ENCODE data around the gene PSMB9.
"Not testable (repeated sequence)": the region's sequence is repeated elsewhere in the genome, so short reads cannot be mapped to it uniquely, and the experiment has no call there.

PSMB9 gene

DNA sequence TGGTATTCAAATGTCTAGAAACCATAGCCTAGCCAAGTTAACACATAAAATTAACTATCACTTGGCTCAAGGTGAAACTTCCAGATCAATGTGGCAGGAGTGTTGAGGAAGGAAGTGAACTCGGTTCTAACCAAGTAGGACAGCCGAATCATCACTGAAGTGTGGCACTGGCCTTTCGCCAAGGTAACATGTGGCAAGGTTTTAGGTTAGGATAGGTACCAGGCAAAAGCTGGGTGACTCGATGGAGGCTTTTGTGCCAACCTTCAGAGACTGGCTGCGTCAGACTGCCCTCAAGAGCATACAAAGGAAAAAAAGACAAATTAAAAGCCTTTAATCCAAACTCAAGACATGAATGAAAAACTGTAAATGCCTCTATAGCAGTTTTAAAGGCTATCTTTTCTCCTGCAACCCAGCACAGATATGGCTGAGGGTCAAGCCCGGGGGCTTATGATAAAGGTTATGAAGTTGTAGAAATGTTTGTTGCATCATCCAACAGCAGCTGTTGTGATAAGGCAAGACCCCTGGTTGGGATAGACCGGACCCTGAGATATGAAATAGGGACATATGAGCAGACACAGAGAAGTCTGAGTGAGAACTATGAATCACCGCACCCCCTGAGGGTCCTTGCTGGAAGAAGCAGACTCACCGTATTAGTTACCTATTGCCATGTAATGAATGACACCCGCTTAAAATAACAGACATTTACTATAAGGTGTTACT is 11.9 kb downstream of the PSMB9 start:
- no peak for DNase-seq

DNA sequence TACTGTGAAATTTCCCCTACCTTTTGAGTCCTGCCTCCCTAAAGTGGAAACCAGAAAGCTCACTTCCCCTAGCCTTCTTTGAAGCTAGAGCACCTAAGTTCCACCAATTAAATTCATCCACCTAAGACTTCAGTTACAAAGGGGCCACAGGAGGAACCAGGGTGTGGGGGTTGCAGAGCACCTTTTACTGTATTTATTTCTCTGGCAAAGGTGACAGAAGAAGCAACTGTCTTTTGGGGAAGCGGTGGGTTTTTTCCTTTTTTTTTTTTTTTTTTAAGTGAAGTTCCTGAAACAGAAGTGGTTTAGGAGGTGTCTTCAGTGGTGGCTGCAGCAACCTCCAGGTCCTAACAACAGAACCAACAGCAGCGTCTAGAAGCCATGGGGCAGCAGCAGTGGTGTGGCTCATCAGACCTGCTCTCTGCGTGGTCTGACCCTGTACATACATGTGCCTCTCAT is 13.1 kb downstream of the PSMB9 start:
- no peak for DNase-seq

DNA sequence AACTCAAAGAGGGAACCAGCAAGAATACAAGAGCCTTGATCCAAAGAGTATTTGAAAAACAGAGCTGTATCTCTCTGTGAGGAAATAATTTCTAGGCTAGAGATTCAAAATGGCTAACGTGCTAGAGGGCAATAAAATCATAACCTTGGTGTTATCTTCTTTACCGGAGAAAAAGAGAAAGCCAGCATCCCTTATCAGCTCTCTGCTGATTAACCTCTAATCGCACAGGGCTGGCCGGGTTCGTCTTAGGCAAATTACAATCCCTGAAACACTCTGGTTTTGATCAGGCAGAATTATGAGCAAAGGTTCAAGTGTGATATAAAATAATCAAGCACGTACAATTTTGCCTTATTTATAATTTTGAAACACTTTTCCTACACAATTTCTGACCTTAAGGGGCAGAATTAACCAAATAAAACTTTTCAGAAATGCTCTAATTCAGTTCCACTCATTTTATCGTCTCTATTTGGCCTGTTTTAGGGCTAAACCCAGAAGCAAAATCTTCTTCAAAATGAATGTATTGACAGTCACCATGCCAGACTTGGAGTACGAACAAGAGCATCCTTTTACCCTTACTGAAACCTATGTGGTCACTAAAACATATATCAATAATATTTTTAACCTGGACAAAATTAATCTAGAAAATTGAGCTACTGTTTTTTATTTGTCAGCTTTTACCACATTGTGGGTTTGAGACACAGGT is 13.7 kb downstream of the PSMB9 start:
- DNase-seq: no peak

DNA sequence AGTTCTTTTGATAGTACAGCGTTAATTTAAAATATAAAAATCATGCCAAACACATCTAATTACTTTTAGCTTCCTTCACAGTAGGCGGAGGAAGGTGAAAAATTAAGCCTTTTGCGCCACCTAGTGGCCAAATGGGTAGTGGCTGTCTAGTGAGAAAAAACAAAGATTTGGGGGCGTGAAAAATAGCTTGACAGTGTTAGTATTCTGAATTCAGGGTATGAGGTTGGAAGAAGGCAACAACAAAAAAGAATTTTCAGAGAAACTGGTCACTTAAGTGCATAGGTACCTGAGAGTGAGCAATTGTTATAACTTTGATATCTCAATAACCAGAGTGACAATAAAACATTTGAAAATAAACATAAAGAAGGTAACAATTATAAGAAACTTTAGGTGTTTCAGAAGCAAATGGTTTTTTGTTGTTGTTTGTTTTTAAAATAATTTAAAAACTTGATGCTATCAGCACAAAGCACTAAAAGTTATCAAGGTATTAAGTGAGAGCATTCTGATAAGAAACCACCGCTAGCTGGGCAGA is 14.3 kb downstream of the PSMB9 start:
- peak; percentile 73 for DNase-seq

DNA sequence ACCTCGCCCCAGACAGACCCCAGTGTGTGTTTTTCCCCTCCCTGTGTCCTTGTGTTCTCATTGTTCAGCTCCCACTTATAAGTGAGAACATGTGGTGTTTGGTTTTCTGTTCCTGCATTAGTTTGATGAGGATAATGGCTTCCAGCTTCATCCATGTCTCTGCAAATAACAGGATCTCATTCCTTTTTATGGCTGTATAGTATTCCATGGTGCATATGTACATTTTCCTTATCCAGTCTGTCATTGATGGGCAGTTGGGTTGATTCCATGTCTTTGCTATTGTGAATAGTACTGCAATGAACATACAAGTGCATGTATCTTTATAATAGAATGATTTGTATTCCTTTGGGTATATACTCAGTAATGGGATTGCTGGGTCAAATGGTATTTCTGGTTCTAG is 20.0 kb downstream of the PSMB9 start:
- not testable (repeated sequence) for DNase-seq

DNA sequence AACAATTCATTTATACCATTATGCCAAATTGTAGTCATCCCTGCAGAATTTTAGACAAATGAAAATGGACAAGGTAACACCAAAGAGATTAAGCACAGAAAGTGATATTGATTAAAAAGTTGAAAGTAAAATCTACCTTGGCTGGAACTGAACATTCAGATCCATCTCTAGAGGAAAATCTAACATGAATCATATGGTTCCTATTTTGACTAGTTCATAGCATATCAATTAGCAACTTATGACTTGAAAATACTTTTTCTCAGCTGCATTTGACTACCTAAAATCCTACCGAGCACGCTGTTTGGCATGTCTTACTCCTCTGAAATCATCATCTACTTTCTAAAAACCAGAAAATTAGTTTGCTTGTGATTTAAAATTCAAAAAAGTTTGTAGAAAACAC is 22.6 kb downstream of the PSMB9 start:
- no peak for DNase-seq

DNA sequence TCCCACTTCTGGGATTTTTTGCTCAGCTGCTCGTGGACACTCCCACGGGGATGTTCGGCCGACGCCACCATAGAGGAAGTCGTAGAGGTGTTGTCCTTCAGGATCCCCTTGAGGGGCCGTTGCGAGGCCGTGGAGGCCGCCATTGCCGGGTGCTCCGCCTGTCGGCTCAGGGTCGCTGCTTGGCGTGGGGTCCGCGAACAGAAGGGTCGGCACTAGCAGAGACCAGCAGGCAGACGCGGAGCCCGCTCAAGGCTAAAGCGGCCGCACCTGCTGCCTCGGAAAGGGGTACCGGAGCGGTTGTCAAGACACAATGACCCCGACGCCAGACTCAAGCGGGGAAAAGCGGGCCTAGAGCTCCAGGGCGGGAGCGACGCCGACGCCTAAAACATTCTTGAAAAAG is 25.7 kb downstream of the PSMB9 start:
- DNase-seq: no peak

DNA sequence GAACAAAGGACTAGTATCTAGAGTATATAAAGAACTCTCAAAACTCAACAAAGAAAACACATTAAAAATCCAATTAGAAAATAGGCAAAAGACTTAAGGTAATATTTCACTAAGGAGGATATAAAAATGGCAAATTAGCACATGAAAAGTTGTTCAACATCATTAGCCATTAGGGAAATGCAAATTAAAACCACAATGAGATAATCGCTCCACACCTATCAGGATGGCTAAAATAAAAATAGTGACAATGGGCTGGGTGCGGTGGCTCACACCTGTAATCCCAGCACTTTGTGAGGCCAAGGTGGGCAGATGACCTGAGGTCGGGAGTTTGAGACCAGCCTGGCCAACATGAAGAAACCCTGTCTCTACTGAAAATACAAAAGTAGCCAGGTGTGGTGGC is 27.0 kb downstream of the PSMB9 start:
- DNase-seq: not testable (repeated sequence)

DNA sequence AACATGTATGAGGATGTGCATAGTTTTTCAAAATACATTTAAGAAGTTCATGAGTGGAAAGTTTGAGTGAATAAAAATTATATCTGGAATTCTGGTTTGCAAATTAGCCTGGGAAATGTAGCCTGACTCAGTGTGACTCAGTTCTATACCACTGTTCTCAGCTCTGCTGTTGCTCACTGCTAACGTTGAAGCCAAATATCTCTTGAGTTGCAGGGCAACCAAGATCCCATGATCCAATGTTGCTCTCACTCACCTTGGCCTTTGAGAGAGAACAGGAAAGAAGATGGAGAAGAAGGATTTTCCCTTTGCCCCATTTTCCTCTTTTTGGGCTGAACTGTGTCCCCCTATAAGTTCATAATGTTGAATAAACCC is 28.9 kb downstream of the PSMB9 start:
- DNase-seq: no peak

DNA sequence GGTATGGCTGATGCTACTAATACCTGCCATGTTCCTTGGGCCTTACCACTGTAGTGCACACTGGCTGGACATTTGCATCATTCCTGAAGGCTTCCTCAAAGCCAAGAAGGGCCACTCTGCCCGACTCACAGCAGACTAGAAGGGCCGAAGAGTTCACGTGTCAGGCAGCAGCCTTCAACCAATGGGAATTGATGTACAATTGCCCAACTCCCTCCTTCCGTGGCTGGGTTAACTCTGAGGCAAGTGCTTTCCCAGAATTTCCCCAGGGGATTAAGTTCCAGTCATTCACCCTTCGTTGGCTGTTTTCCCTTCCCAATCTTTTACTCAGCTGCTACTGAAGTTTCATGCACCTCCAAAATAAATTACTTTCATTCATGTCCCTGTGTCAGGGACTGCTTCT is 29.8 kb downstream of the PSMB9 start:
- no peak for DNase-seq

DNA sequence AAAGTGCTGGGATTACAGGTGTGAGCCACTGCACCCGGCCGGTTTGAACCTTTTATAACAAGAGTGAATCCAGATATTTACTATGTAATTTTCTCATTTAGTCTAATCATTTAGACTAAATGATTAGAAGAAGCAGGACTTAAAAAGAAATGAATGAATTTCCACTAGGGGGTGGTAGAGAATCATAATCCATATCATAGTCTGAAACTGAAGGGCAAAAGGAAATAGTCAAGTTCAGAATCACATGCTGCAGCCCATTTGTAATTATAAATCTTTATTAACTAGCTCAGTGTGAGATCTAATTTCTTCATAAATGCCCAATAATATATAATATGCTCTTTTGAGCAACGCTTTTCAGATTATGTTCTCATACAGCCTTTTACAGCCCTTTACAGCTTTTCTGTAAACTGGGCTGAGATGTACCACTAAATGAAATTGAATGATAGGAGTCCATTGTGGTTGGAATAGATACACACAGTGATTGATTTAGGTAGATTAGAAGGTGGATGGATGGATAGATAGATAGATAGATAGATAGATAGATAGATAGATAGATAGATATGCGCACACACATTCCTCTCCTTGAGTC is 31.8 kb downstream of the PSMB9 start:
- no peak for DNase-seq

DNA sequence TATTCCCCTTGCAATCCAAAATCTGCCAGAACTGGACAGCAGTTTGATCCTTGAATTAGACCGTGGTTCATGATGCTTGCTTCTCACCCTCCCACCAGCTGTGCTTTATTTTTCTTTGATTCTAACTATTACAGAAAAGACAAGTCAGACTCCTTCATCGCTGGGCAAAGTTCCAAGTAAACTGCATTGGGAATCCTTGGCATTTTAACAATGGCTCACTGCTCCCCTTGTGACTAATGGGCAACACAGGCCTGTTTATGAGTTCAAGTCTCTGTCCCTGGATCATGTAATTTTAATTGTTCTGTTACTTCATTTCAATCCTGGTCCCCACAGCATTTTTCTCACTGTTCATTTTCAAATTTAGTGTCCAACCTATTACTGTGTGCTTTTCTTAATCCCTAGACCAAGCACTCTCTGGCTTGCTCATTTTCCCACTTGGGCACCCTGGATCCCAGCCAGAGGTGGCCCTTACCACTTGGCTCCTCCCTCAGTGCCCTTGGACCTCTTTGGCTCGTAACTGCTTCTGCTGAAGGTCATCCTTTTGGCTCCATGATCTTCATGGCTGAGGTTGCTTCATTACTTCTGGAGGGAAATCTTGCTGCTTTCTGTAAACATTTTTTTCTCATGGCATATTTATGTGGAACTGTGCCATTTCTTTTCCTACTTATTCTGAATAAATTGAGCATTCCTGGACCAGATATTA is 32.8 kb downstream of the PSMB9 start:
- DNase-seq: no peak

DNA sequence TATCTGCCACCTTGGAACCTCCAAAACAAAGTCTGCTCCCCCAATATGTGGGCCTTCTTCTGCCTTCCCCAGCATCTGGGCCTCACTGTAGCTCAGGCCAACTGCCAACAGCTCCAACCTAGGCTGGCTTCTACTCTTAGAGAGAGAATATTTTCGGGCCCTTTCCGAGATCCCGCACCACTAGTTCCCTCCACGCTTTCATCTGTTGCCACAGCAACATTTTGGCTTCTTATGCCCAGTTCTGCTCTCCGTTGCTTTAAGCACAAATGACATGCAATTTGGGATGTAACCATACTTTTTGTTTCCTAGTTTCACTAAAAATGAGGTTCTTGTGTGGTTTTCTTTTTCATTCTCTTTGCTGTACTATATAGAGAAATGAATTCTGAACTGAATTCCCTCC is 33.6 kb downstream of the PSMB9 start:
- DNase-seq: no peak

DNA sequence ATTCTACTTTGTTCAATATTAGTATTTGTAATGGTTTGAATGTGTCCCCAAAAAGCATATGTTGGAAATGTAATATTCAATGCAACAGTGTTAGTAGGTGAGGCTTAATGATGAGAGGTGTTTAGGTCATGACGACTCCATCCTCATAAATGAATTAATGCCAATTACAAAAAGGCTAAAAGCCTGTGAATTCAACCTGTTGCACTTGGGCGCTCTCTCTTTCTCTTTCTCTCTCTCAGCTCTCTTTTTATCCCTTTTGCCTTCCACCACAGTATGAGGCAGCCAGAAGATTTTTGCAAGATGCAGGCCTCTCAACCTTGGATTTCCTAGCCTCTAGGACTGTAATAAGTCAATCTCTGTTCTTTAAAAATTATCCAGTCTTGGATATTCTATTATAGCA is 34.6 kb downstream of the PSMB9 start:
- no peak for DNase-seq

DNA sequence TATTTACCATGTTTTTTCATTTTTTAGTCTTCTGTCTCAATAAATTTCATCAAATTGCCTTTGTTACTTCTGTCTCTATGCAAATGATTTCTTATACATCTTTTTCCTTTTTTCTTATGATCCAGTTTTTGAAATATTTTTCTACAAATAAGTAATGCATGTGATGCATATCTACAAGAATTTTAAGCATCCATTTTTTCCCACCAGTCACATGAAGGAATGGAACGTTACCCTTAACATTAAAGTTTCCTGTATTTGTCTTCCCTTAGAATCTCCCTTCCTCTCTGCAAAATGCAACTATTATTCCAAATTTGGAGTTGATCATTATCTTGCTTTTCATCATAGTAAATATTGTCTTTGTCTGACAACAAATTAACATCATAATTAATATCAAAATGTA is 35.5 kb downstream of the PSMB9 start:
- DNase-seq: no peak

DNA sequence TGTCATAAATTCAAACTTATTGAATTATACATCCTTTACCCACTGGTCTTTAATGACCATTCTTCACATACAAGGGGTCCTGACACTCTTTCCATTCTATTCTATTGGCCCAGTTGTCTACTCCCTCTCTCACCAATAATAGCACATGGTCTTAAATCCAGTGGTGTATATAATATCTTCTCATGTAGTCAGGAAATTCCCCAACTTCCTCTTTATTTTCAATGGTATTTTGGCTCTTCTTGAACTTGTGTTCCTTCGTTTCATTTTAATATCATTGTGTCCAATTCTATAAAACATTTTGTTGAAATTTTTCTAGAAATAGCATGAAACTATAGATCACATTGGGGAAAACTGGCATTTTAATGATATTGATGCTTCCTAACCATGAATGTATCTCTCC is 36.8 kb downstream of the PSMB9 start:
- no peak for DNase-seq

DNA sequence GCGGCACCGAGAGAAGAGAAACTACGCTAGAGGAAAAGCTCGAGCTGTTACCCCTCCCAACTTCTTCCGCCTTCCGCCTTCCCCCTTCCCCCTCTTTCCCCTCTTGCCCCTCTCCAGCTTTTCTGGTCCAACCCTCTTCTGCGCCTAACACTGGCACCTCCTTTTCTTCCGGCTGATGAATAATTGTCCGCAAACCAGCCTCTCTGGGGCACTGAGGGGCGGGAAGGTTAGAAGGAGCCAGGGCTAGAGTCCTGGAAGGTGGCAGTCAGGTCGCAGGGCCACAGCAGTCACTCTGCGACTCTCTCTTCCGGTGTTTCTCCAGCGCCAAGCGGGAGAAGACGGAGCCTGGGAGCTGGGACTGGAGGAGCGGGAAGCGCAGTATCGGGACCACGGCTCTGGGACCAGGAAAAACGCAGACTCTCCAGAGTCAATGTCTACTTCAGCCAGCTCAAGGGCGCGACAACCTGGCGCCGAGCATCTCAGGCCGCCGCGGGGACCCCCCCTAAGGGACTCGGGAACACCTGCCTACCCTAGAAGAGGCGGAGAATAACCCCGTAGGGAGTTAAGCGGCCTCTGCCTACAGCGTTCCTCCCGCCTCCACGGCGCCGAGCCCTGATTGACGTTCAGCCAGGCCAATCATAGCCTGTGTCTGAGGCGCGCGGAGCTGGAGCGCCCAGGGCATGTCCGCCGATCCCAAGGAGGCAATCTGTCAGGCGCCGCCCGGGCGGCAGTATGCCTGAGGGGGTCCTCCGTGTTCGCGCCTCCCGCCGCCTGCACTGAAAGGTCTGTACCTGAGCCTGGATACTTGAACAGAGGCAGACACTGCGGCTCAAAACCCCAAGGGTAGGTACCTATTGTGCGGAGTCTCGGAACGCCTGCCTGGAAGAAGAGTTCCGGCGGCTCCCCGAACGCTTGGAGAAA is 40.4 kb downstream of the PSMB9 start:
- DNase-seq: peak; percentile 97

DNA sequence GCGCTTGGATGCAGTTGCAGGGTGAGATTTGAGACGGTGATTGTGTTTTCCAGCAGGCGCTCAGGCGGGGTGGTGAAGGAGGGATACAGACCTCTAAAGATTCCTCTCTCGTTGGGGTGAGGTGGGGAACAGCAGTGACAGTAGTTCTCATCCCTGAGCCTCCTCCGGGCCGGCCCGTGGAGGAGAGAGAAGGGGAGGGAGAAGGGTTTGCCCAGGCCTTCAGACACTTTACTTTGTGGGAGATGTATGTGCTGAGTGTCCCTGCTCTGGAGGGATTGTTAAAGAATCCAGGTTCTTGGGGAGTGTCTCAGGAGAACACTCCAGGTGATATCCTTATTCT is 41.0 kb downstream of the PSMB9 start:
- DNase-seq: no peak

DNA sequence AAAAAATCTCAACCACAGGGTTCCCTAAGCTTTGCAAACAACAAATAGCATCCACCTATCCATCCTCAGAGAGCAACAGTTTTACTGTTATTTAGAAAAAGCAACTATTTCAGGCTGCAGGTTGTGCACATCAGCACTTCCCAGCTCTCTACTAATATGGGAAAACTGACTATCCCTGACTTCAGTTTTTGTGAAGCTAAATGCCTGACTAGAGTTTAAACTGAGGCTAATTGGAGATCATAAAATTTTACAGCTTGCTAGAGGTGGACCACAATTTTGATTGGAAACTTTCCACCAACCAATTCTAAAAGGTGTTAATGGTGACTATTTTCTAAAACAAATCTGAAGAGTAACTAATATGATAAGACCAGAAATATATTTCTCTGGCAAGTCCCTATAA is 50.0 kb downstream of the PSMB9 start:
- no peak for DNase-seq

DNA sequence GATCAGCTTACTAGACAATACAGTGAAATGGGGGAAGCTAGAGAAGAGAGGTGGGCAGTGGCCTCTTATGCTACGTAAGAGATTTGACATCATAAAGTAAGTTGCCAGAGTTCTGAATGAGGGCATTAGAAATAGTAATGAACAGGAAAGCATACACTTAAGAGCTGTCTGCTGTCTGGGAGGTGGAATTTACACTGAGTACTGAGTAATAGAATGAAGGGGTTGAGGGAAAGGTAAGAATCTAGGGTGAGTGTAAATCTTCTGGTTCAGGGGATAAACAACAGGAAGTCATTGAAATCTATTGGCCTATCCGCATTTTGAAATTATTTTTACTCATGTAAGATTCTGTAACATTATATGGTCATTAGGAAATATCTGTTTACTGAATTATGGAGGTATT is 51.1 kb downstream of the PSMB9 start:
- no peak for DNase-seq

DNA sequence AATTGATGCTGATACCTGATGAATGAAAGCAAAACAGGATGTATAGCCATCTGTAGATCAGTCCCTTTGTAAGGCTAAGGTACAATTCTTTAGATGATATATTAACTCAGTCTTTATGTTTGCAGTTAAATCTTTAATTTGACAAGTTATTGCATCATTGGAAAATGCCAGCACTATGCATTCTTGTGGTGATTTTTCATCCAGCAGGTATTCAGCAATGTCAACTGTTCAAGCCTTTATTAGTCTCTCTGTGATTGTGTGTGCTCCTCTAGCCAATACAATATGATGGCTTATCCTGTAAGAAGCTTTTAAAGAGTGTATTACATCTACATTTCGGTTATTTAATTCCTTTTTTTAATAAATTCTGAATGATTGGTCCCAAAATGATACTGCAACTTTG is 52.5 kb downstream of the PSMB9 start:
- DNase-seq: no peak

DNA sequence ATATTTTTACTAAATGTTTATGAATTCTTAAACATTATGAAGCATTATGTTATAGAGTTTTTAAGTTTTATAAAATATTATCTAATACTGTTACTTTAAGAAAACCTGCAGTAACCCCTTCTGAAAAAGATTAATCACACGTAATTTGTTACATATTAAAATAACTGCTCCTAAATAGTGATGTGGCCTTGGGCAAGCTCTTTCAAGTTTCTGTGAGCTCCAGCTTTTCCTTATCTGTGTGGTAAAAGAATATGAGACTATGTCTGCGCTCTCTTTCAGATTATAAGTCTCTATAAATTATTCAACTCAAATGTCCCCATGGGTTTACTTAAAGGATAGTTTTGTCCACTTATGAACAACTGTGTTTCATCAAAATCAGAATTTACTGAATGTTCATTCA is 54.9 kb downstream of the PSMB9 start:
- no peak for DNase-seq

Data from islet precursor cell (in vitro differentiated cells).